Astrocyte (in vitro differentiated cells and primary cell): ENCODE measurements around the gene TBX18. TPM values are rescaled to one million over a fixed set of nuclear protein-coding genes. Genes with fewer than 3 reads are reported as not detected.

ENCODE experiments used
- DNase-seq: peaks from one replicate; pipeline ENCODE4 v3.0.0-alpha.2; 2010; ENCODE audit warnings: low read depth
- FAIRE-seq: peaks from 2 replicates; lab custom pipeline; 2011; peaks lifted over from hg19 to GRCh38; lab: Jason Lieb, UNC
- H2AFZ ChIP-seq: 2 replicates; pipeline ENCODE4 v1.6.0; 2012; ENCODE audit warnings: low read depth, low read length, inconsistent platforms
- H3K27ac ChIP-seq: 2 replicates; pipeline ENCODE4 v1.5.1; 2011; ENCODE audit warnings: low read depth, low read length, inconsistent platforms
- H3K27me3 ChIP-seq: 2 replicates; pipeline ENCODE4 v1.6.0; 2011; ENCODE audit warnings: low read length, inconsistent platforms; ENCODE audit not compliant: insufficient read depth
- H3K36me3 ChIP-seq: 2 replicates; pipeline ENCODE4 v1.5.1; 2011; ENCODE audit warnings: low read length, inconsistent platforms; ENCODE audit not compliant: insufficient read depth
- H3K4me1 ChIP-seq: 2 replicates; pipeline ENCODE4 v1.5.1; 2011; ENCODE audit warnings: low read length, inconsistent platforms; ENCODE audit not compliant: insufficient read depth
- H3K4me2 ChIP-seq: 2 replicates; pipeline ENCODE4 v1.6.0; 2012; ENCODE audit warnings: low read length, inconsistent platforms
- H3K4me3 ChIP-seq: 2 replicates; pipeline ENCODE4 v1.5.1; 2011; ENCODE audit warnings: low read depth, mild to moderate bottlenecking, low read length, inconsistent platforms; ENCODE audit not compliant: insufficient read depth
- H3K79me2 ChIP-seq: 2 replicates; pipeline ENCODE4 v1.6.0; 2012; ENCODE audit warnings: mild to moderate bottlenecking, low read length, inconsistent platforms; ENCODE audit not compliant: insufficient read depth
- H3K9ac ChIP-seq: 2 replicates; pipeline ENCODE4 v1.6.0; 2012; ENCODE audit warnings: mild to moderate bottlenecking, low read length, inconsistent platforms
- H3K9me3 ChIP-seq: 2 replicates; pipeline ENCODE4 v1.5.1; 2012; ENCODE audit warnings: low read depth, mild to moderate bottlenecking, low read length, inconsistent platforms; ENCODE audit not compliant: insufficient read depth
- H4K20me1 ChIP-seq: 2 replicates; pipeline ENCODE4 v1.6.0; 2012; ENCODE audit warnings: low read length, inconsistent platforms; ENCODE audit not compliant: insufficient read depth
- H3K27ac Mint-ChIP-seq: one replicate; pipeline ENCODE4 v1.8.0; 2021; ENCODE audit warnings: mild to moderate bottlenecking, mixed read lengths; ENCODE audit not compliant: unreplicated experiment
- H3K27me3 Mint-ChIP-seq: one replicate; pipeline ENCODE4 v1.8.0; 2021; ENCODE audit warnings: low read depth, mixed read lengths; ENCODE audit not compliant: unreplicated experiment
- H3K36me3 Mint-ChIP-seq: one replicate; pipeline ENCODE4 v1.8.0; 2021; ENCODE audit warnings: low read depth, mixed read lengths; ENCODE audit not compliant: unreplicated experiment
- H3K4me1 Mint-ChIP-seq: one replicate; pipeline ENCODE4 v1.8.0; 2021; ENCODE audit warnings: low read depth, mixed read lengths; ENCODE audit not compliant: unreplicated experiment
- H3K4me3 Mint-ChIP-seq: one replicate; pipeline ENCODE4 v1.8.0; 2021; ENCODE audit warnings: mild to moderate bottlenecking, moderate library complexity, mixed read lengths; ENCODE audit not compliant: unreplicated experiment
- H3K9me3 Mint-ChIP-seq: one replicate; pipeline ENCODE4 v1.8.0; 2021; ENCODE audit warnings: mild to moderate bottlenecking, mixed read lengths; ENCODE audit not compliant: unreplicated experiment
- EZH2 ChIP-seq: IDR thresholded peaks from 2 replicates; pipeline ENCODE4 v1.6.1; 2012; ENCODE audit warnings: mild to moderate bottlenecking, low read length, inconsistent platforms; ENCODE audit not compliant: insufficient read depth
- total RNA-seq: library from RNA; stranded (reverse); gene quantifications from 2 replicates; pipeline ENCODE4 v1.2.1, GENCODE V29; 2021
- TF ChIP-seq, protein P1 (sequence below): IDR thresholded peaks from 2 replicates; pipeline ENCODE4 v1.5.1; 2011; ENCODE audit warnings: low read depth, mild to moderate bottlenecking, inconsistent platforms, low read length, moderate library complexity; ENCODE audit not compliant: insufficient read depth

TBX18 gene
- total RNA-seq, 1 donor from 2014 or later: 12.5 TPM

DNA sequence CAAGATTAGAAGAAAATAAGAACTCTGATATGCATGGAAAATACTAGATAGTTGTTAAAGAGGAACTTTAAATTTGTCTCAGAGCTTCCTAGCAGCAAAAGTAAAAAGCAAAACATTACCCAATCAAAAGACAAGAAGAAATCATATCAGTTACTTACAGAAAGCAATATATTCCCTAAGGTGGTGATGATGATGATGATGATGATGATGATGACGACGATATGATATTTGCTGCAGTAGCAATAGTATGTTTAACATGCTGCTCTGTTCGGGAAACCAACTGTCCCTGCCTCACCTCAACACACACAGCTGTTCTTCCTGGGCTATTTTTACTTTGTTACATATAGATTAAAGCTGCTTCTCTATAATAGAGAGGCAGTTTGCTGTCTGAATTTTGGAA is 12.0 kb upstream of the TBX18 start:
- H3K4me3 Mint-ChIP-seq: no peak overlapping the region
- Histone ChIP-seq H3K9me3 (peaks cover 2% of the 10 kb centered on the region), H3K79me2 (peaks cover 9% of the 10 kb centered on the region), H3K27me3 (peaks cover 52% of the 10 kb centered on the region), H2AFZ (no peak overlapping the region), H3K4me3 (no peak overlapping the region), H3K27ac (no peak overlapping the region), H3K9ac (no peak overlapping the region), H3K4me1 (no peaks in the 10 kb centered on the region), H4K20me1 (peaks cover 3% of the 10 kb centered on the region), H3K36me3 (no peaks in the 10 kb centered on the region), H3K4me2 (no peak overlapping the region)
- DNase-seq (no peak), FAIRE-seq (no peak)
- H3K9me3 Mint-ChIP-seq: peaks cover 3% of the 10 kb centered on the region
- peaks cover 78% of the 10 kb centered on the region for H3K27me3 Mint-ChIP-seq
- H3K27ac Mint-ChIP-seq: no peak overlapping the region
- H3K4me1 Mint-ChIP-seq: no peaks in the 10 kb centered on the region
- H3K36me3 Mint-ChIP-seq: no peaks in the 10 kb centered on the region
- no peak for TF ChIP-seq EZH2

DNA sequence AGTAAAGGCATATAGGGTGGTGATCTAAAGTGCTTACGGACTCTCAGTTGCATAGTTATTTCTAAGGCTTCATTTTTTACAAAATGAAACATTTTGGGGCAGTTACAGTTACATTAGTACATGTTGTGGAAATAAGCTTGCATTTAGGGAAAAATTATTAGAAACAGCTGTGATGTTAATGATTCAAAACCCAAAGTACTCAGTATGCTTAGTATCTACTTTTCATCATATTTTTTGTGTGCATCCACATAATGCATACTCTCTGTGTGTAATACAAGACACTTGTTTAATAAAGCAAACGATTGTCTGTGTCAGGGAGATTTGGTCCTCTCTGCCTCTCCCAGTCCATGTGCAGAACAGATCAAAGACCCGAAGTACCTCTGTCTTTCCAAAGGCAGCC is 11.4 kb upstream of the TBX18 start:
- no peak for FAIRE-seq

DNA sequence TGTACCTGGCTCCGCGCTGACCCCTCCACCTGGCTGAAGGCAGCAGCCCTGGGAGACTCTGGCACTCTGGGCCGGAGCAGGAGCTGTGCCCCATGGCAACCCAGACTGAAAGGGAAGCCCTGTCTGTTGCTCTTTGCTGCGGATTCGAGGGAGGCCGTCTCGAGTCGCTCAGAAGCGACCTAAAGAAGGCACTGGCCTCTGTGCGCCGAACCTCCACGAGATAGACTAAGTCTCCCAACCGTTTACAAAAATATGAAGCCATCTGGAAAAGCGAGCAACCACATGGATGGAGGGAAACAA is 10.5 kb upstream of the TBX18 start:
- Histone ChIP-seq H3K4me1 (no peaks in the 10 kb centered on the region), H2AFZ (peak overlapping the region; percentile 81), H3K27ac (peak overlapping the region; percentile 21), H3K4me2 (peak overlapping the region; percentile 87), H4K20me1 (peaks cover 3% of the 10 kb centered on the region), H3K79me2 (peaks cover 9% of the 10 kb centered on the region), H3K36me3 (no peaks in the 10 kb centered on the region), H3K9ac (peak overlapping the region; percentile 81), H3K27me3 (peaks cover 63% of the 10 kb centered on the region), H3K4me3 (peak overlapping the region; percentile 57), H3K9me3 (peaks cover 2% of the 10 kb centered on the region)
- Mint-ChIP-seq H3K36me3 (no peaks in the 10 kb centered on the region), H3K4me3 (peak overlapping the region; percentile 70), H3K4me1 (no peaks in the 10 kb centered on the region), H3K9me3 (peaks cover 3% of the 10 kb centered on the region), H3K27me3 (peaks cover 78% of the 10 kb centered on the region), H3K27ac (no peak overlapping the region)
- DNase-seq (no peak), FAIRE-seq (no peak)
- no peak for TF ChIP-seq EZH2

More for the DNA sequence above, 11.4 kb upstream of the TBX18 start:
- no peak for DNase-seq
- H3K4me3 Mint-ChIP-seq: no peak overlapping the region
- H3K27me3 Mint-ChIP-seq: peaks cover 79% of the 10 kb centered on the region
- peaks cover 3% of the 10 kb centered on the region for H4K20me1 ChIP-seq
- TF ChIP-seq, protein P1, sequence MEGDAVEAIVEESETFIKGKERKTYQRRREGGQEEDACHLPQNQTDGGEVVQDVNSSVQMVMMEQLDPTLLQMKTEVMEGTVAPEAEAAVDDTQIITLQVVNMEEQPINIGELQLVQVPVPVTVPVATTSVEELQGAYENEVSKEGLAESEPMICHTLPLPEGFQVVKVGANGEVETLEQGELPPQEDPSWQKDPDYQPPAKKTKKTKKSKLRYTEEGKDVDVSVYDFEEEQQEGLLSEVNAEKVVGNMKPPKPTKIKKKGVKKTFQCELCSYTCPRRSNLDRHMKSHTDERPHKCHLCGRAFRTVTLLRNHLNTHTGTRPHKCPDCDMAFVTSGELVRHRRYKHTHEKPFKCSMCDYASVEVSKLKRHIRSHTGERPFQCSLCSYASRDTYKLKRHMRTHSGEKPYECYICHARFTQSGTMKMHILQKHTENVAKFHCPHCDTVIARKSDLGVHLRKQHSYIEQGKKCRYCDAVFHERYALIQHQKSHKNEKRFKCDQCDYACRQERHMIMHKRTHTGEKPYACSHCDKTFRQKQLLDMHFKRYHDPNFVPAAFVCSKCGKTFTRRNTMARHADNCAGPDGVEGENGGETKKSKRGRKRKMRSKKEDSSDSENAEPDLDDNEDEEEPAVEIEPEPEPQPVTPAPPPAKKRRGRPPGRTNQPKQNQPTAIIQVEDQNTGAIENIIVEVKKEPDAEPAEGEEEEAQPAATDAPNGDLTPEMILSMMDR: no peak
- no peak for TF ChIP-seq EZH2
- no peak overlapping the region for H2AFZ ChIP-seq
- no peak overlapping the region for H3K4me3 ChIP-seq
- H3K9me3 Mint-ChIP-seq: peaks cover 3% of the 10 kb centered on the region
- H3K9me3 ChIP-seq: peaks cover 2% of the 10 kb centered on the region
- H3K36me3 ChIP-seq: no peaks in the 10 kb centered on the region
- H3K4me1 ChIP-seq: no peaks in the 10 kb centered on the region
- H3K4me2 ChIP-seq: no peak overlapping the region
- H3K79me2 ChIP-seq: peaks cover 9% of the 10 kb centered on the region
- H3K27me3 ChIP-seq: peaks cover 58% of the 10 kb centered on the region
- H3K36me3 Mint-ChIP-seq: no peaks in the 10 kb centered on the region
- no peaks in the 10 kb centered on the region for H3K4me1 Mint-ChIP-seq
- no peak overlapping the region for H3K27ac Mint-ChIP-seq
- no peak overlapping the region for H3K9ac ChIP-seq
- no peak overlapping the region for H3K27ac ChIP-seq
